CD8-positive, alpha-beta memory T cell (primary cell): Measurements from ENCODE around the gene COA6. TPM values are rescaled to one million over a fixed set of nuclear protein-coding genes. Genes with fewer than 3 reads are reported as not detected.
"Not testable (repeated sequence)": the region's sequence is repeated elsewhere in the genome, so short reads cannot be mapped to it uniquely, and the experiment has no call there.

ENCODE experiments used
- CTCF ChIA-PET: fragments of 350-600 bp; sonication (Branson Sonifier 250); formaldehyde crosslinking; loops from one replicate; lab custom pipeline; 2021; ENCODE audit warnings: antibody characterized with exemption; lab: Charles Lee
- POLR2A ChIA-PET: fragments of 350-600 bp; sonication (Branson Sonifier 250); formaldehyde crosslinking; loops from one replicate; lab custom pipeline; 2021; ENCODE audit warnings: antibody characterized with exemption; lab: Charles Lee
- DNase-seq, 5 donors: peaks; one replicate each; pipeline versions ENCODE4 v3.0.0 to v3.0.0-alpha.2; 2020 to 2022; ENCODE audit warnings: mixed read lengths in 1 of 5
- H3K27ac ChIP-seq: one replicate; pipeline ENCODE4 v1.7.0; 2013; ENCODE audit warnings: low read depth, mild to moderate bottlenecking, low read length, moderate library complexity
- H3K27me3 ChIP-seq: 2 replicates; pipeline ENCODE4 v1.7.0; 2013; ENCODE audit warnings: low read length, mild to moderate bottlenecking; ENCODE audit not compliant: insufficient read depth, poor library complexity, severe bottlenecking
- H3K36me3 ChIP-seq: 2 replicates; pipeline ENCODE4 v1.7.0; 2013; ENCODE audit warnings: mild to moderate bottlenecking, low read length, moderate library complexity; ENCODE audit not compliant: insufficient read depth
- H3K4me1 ChIP-seq: 2 replicates; pipeline ENCODE4 v1.7.0; 2013; ENCODE audit warnings: mild to moderate bottlenecking, low read length, moderate library complexity; ENCODE audit not compliant: insufficient read depth
- H3K4me3 ChIP-seq: 2 replicates; pipeline ENCODE4 v1.7.0; 2013; ENCODE audit warnings: mild to moderate bottlenecking, low read length
- H3K9me3 ChIP-seq: 2 replicates; pipeline ENCODE4 v1.7.0; 2013; ENCODE audit warnings: mild to moderate bottlenecking, low read length
- H3K27ac Mint-ChIP-seq, 8 donors: one replicate each; pipeline ENCODE4 v1.8.0; 2020 to 2021; ENCODE audit warnings: mixed read lengths in 8 of 8, mild to moderate bottlenecking in 6 of 8, inconsistent platforms in 3 of 8, moderate library complexity in 3 of 8
- H3K27me3 Mint-ChIP-seq, 2 donors: one replicate each; pipeline ENCODE4 v1.8.0; 2020 to 2021; ENCODE audit warnings: mixed read lengths in 2 of 2, mild to moderate bottlenecking in 1 of 2, moderate library complexity in 1 of 2
- H3K36me3 Mint-ChIP-seq, 3 donors: one replicate each; pipeline ENCODE4 v1.8.0; 2020 to 2021; ENCODE audit warnings: mixed read lengths in 3 of 3, inconsistent platforms in 1 of 3, mild to moderate bottlenecking in 1 of 3
- H3K4me1 Mint-ChIP-seq, 3 donors: one replicate each; pipeline ENCODE4 v1.8.0; 2020 to 2021; ENCODE audit warnings: mixed read lengths in 3 of 3, inconsistent platforms in 1 of 3, mild to moderate bottlenecking in 1 of 3
- H3K4me3 Mint-ChIP-seq, 7 donors: one replicate each; pipeline ENCODE4 v1.8.0; 2020 to 2021; ENCODE audit warnings: mixed read lengths in 7 of 7, mild to moderate bottlenecking in 6 of 7, moderate library complexity in 4 of 7, inconsistent platforms in 2 of 7
- H3K9me3 Mint-ChIP-seq, 5 donors: one replicate each; pipeline ENCODE4 v1.8.0; 2020 to 2022; ENCODE audit warnings: mixed read lengths in 5 of 5, mild to moderate bottlenecking in 3 of 5, moderate library complexity in 2 of 5, inconsistent platforms in 1 of 5
- polyA plus RNA-seq: library from polyadenylated mRNA; unstranded; fragments of 300-500 nt; fragmentation: Illumina TruSeq; gene quantifications from one replicate; pipeline ENCODE4 v1.2.3, GENCODE V29; 2021
- total RNA-seq, 2 experiments: library from RNA; stranded (reverse); gene quantifications; one replicate each; pipeline ENCODE4 v1.2.3, GENCODE V29; 2021

Gene COA6
- total and polyA plus RNA-seq, 3 experiments from 2014 or later: 40.1 to 51.9 (median 49.1) TPM

DNA sequence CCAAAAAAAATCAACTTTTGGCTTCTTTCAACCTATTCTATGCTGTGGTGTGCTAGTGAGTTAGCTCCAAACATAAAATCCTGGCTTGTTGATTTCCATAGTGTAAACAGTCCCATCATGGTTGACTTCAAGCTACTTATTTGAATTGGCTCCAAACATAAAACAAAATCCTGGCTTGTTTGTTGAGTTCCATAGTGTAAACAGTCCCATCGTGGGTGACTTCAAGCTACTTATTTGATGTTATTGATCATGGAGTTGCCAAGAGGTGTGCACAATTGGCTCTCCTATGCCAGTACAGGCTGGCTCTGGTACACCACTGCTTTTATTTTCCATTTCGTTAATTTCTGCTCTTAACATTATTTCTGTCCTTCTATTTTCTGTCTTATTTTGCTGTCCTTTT lies 1.8 kb upstream of the COA6 start:
- H3K4me1 ChIP-seq: peaks cover 30% of the 10 kb centered on the region
- no peak overlapping the region for H3K4me3 ChIP-seq
- no peak overlapping the region for H3K27ac ChIP-seq
- Mint-ChIP-seq H3K36me3 (peaks cover 4 to 29% (median 5%) of the 10 kb centered on the region in 3 donors), H3K27me3 (no peaks in the 10 kb centered on the region), H3K27ac (peak overlapping the region in 3 of 8 donors; percentile 37 to 96 (median 51)), H3K9me3 (no peaks in the 10 kb centered on the region), H3K4me1 (peaks cover 46 to 54% (median 49%) of the 10 kb centered on the region in 3 donors), H3K4me3 (peak overlapping the region in 1 of 7 donors; percentile 91)
- DNase-seq: no peak
- CTCF ChIA-PET: interaction anchor here (1.0 kb wide), 1 partner anchor 14 kb away, joined by 5 read pairs; no protein-coding TSS in a partner anchor
- no peaks in the 10 kb centered on the region for H3K27me3 ChIP-seq
- POLR2A ChIA-PET: no interaction called here
- H3K9me3 ChIP-seq: no peaks in the 10 kb centered on the region
- H3K36me3 ChIP-seq: peaks cover 7% of the 10 kb centered on the region

DNA sequence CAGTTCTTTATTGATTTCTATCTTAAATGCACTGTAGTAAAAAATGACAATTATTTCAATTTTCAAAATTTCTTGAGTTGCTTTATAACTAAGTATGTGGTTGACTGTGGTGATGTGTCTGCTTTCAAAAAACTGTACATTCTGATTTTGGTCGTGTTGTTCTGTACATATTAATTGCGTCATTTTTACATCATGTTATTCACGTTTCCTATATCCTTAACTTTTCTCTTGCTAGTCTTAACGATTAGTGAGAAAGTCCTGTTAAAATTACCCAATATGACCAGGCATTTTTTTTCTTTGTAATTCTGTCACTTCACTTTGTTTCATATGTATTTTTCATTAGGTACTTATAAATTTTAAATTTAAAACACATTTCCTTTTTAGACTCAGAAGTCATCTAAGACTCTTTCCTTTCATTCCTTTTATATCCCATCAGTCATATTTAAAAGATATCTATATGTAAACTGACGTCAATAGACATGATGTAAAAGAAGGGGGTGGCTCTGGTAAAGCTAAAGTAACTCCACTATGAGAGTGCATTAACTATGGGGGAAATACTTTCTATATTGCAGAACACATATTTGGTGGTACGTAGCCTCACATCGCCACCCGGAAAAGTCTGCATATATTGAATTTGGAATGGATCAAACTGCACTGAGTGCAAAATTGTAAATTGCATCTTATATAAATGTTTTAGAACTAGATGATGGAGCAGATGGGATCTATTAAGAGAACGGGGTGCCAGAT lies 1.1 kb upstream of the COA6 start:
- Histone ChIP-seq H3K9me3 (no peaks in the 10 kb centered on the region), H3K27ac (peak overlapping the region; percentile 99), H3K4me3 (peak overlapping the region; percentile 97), H3K4me1 (peaks cover 30% of the 10 kb centered on the region), H3K27me3 (no peaks in the 10 kb centered on the region), H3K36me3 (peaks cover 11% of the 10 kb centered on the region)
- CTCF ChIA-PET: interaction anchor here (1.8 kb wide), 1 partner anchor 8 kb away, joined by 5 read pairs; no protein-coding TSS in a partner anchor
- Mint-ChIP-seq H3K4me3 (peak overlapping the region; percentile 89 to 98 (median 97)), H3K4me1 (peaks cover 51 to 60% (median 53%) of the 10 kb centered on the region in 3 donors), H3K27me3 (no peaks in the 10 kb centered on the region), H3K27ac (peak overlapping the region; percentile 95 to 100 (median 98)), H3K36me3 (peaks cover 8 to 34% (median 9%) of the 10 kb centered on the region in 3 donors), H3K9me3 (no peaks in the 10 kb centered on the region)
- POLR2A ChIA-PET: interaction anchor here (1.8 to 3.1 kb wide), 2 partner anchors 15 to 60 kb away, joined by 5 to 22 read pairs; no protein-coding TSS in a partner anchor
- DNase-seq: no peak

DNA sequence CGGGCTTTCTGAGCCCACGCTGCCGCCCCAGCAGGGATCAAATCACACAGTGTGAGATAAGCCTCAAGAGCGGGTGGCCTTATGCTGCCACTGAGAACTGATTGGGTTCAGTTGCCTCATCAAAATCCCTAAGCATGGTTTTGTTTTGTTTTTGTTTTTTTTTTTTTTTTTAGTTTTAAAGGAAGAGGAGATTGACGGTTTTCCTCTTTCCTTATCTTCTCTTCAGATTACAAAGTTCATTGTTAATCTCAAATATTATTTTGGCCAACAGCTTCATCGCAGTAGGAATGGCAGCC lies 651 bp downstream of the COA6 start:
- no peaks in the 10 kb centered on the region for H3K27me3 Mint-ChIP-seq
- H3K9me3 Mint-ChIP-seq: no peaks in the 10 kb centered on the region
- ChIA-PET CTCF (interaction anchor here (1.1 to 1.8 kb wide), 4 partner anchors 10 to 104 kb away, joined by 3 to 5 read pairs (median 4); no protein-coding TSS in a partner anchor), POLR2A (interaction anchor here (0.6 to 3.1 kb wide), 6 partner anchors 17 to 104 kb away, joined by 3 to 22 read pairs (median 8); partner anchors contain the start of gene TARBP1)
- H3K36me3 Mint-ChIP-seq: peaks cover 15 to 48% (median 16%) of the 10 kb centered on the region in 3 donors
- peak overlapping the region; percentile 97 for H3K4me3 ChIP-seq
- H3K4me3 Mint-ChIP-seq: peak overlapping the region; percentile 89 to 98 (median 97)
- peak overlapping the region; percentile 99 for H3K27ac ChIP-seq
- H3K36me3 ChIP-seq: peaks cover 20% of the 10 kb centered on the region
- peak overlapping the region; percentile 95 to 100 (median 98) for H3K27ac Mint-ChIP-seq
- H3K9me3 ChIP-seq: no peaks in the 10 kb centered on the region
- H3K4me1 ChIP-seq: peaks cover 30% of the 10 kb centered on the region
- DNase-seq: no peak
- H3K27me3 ChIP-seq: no peaks in the 10 kb centered on the region
- H3K4me1 Mint-ChIP-seq: peaks cover 52 to 68% (median 53%) of the 10 kb centered on the region in 3 donors

DNA sequence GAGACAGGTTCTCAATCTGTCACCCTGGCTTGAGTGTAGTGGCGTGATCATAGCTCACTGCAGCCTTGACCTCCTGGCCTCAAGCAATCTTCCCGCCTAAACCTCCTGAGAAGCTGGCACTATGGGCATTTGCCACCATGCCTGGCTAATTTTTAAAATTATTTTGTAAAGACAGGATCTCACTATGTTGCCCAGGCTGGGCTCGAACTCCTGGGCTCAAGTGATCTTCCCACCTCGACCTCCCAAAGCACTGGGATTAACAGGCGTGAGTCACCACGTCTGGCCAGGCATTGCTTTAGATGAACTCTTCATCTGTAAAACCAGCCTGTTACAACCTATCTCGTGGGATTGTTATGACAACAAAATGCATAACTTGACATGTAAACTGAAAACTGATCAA lies 2.4 kb downstream of the COA6 start:
- Histone ChIP-seq H3K27me3 (no peaks in the 10 kb centered on the region), H3K36me3 (peaks cover 25% of the 10 kb centered on the region), H3K9me3 (no peaks in the 10 kb centered on the region), H3K4me3 (no peak overlapping the region), H3K27ac (no peak overlapping the region), H3K4me1 (peaks cover 30% of the 10 kb centered on the region)
- peak overlapping the region in 4 of 7 donors; percentile 12 to 53 (median 17) for H3K4me3 Mint-ChIP-seq
- no peaks in the 10 kb centered on the region for H3K9me3 Mint-ChIP-seq
- DNase-seq: no peak
- H3K4me1 Mint-ChIP-seq: peaks cover 57 to 71% (median 64%) of the 10 kb centered on the region in 3 donors
- ChIA-PET CTCF (interaction anchor here (1.1 kb wide), 1 partner anchor 49 kb away, joined by 3 read pairs; no protein-coding TSS in a partner anchor), POLR2A (interaction anchor here (0.8 kb wide), 1 partner anchor 100 kb away, joined by 5 read pairs; no protein-coding TSS in a partner anchor)
- no peaks in the 10 kb centered on the region for H3K27me3 Mint-ChIP-seq
- peaks cover 15 to 66% (median 21%) of the 10 kb centered on the region in 3 donors for H3K36me3 Mint-ChIP-seq
- peak overlapping the region in 2 of 8 donors; percentile 25 to 32 for H3K27ac Mint-ChIP-seq

DNA sequence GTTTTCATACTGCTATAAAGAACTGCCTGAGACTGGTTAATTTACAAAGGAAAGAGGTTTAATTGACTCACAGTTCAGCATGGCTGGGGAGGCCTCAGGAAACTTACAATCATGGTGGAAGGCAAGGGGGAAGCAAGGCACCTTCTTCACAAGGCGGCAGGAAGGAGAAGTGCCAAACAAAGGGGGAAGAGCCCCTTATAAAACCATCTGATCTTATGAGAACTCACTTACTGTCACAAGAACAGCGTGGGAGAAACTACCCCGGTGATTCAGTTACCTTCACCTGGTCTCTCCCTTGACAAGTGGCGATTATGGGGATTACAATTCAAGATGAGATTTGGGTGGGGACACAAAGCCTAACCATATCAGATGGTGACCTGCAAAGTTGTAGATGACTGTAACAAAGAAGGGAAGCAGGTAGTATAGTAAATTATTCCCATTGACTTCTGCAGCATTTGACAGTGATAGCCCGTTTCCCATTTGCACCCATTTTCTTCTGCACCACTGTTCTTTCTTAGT lies 6.4 kb downstream of the COA6 start:
- H3K4me3 ChIP-seq, H3K27me3 ChIP-seq, H3K9me3 ChIP-seq, H3K27ac ChIP-seq, POLR2A ChIA-PET, H3K27me3 Mint-ChIP-seq, DNase-seq, CTCF ChIA-PET, H3K9me3 Mint-ChIP-seq: not testable (repeated sequence)
- peaks cover 25% of the 10 kb centered on the region for H3K36me3 ChIP-seq
- Mint-ChIP-seq H3K36me3 (peaks cover 15 to 81% (median 31%) of the 10 kb centered on the region in 3 donors), H3K4me3 (peak overlapping the region in 1 of 7 donors; percentile 61), H3K4me1 (peaks cover 34 to 58% (median 55%) of the 10 kb centered on the region in 3 donors), H3K27ac (peak overlapping the region in 1 of 8 donors; percentile 31)
- peaks cover 16% of the 10 kb centered on the region for H3K4me1 ChIP-seq

DNA sequence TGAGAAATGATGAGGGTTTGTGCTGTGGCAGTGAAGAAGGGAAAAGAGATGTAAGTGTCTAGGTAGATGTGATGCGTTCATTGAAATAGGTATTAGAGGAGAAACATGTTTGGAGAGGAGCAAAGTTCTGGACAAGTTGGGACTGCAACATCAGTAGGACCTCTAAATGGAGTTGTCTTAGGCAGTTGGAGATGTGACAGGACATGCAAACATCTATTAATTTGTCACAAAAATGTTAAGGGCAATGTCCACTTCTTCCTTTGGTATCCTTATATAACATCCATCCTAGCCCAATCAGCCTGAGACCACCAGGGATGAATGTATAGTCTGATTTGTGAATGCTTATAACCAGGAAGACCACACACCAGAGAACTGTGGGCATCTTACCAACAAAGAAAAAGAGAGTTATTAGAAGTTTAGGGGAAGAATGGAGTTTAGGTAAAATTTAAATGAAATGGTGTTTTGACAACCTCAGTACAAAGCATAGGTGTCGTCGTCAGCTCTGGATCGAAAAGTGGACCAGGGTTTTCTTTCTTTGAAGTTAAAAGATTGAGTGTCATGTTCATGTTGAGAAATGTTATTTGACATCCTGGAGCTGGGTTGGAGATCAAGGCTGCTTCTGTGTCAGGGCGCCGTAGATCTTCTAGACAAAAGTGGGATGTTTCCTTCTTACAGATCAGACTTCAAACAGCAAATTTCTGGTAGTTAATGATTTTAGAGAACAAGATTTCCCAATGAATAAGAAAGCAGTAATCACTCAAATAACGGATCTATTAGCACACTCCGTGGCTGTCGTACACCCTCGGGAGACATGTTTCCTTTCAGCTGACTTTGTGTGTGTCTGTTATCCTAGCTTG lies 8.7 kb downstream of the COA6 start:
- Histone ChIP-seq H3K9me3 (no peaks in the 10 kb centered on the region), H3K4me3 (no peak overlapping the region), H3K27ac (no peak overlapping the region), H3K4me1 (no peaks in the 10 kb centered on the region), H3K36me3 (peaks cover 14% of the 10 kb centered on the region), H3K27me3 (no peaks in the 10 kb centered on the region)
- DNase-seq: no peak
- H3K4me1 Mint-ChIP-seq: peaks cover 16 to 51% (median 43%) of the 10 kb centered on the region in 3 donors
- ChIA-PET POLR2A (no interaction called here), CTCF (no interaction called here)
- H3K27me3 Mint-ChIP-seq: no peaks in the 10 kb centered on the region
- H3K36me3 Mint-ChIP-seq: peaks cover 7 to 79% (median 25%) of the 10 kb centered on the region in 3 donors
- no peaks in the 10 kb centered on the region for H3K9me3 Mint-ChIP-seq
- H3K27ac Mint-ChIP-seq: peak overlapping the region in 5 of 8 donors; percentile 11 to 76 (median 23)
- H3K4me3 Mint-ChIP-seq: no peak overlapping the region

DNA sequence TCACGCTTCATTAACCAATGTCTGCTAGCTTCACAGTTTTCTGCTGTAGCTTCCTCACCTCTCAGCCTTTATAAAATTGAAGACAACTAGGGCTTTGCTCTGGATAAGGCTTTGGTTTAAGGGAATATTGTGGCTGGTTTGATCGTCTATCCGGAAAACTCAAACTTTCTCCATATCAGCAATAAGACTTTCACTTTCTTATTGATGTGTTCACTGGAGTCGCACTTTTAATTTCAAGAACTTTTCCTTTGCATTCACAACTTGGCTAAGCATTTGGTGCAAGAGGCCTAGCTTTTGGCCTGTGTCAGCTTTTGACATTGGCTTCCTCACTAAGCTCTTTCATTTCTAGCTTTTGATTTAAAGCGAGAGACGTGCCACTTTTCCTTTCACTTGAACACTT lies 12.9 kb downstream of the COA6 start:
- Histone ChIP-seq H3K36me3 (no peaks in the 10 kb centered on the region), H3K4me3 (no peak overlapping the region), H3K4me1 (no peaks in the 10 kb centered on the region), H3K27ac (no peak overlapping the region), H3K27me3 (no peaks in the 10 kb centered on the region), H3K9me3 (no peaks in the 10 kb centered on the region)
- H3K4me3 Mint-ChIP-seq: peak overlapping the region in 2 of 7 donors; percentile 27 to 70
- H3K9me3 Mint-ChIP-seq: no peaks in the 10 kb centered on the region
- POLR2A ChIA-PET: interaction anchor here (0.7 kb wide), 1 partner anchor 717 kb away, joined by 3 read pairs; no protein-coding TSS in a partner anchor
- no peak for DNase-seq
- peaks cover 4 to 55% (median 16%) of the 10 kb centered on the region in 3 donors for H3K36me3 Mint-ChIP-seq
- peak overlapping the region in 7 of 8 donors; percentile 20 to 88 (median 70) for H3K27ac Mint-ChIP-seq
- CTCF ChIA-PET: no interaction called here
- H3K4me1 Mint-ChIP-seq: peaks cover 4 to 25% (median 20%) of the 10 kb centered on the region in 3 donors
- no peaks in the 10 kb centered on the region for H3K27me3 Mint-ChIP-seq
